GM12878 (cell line): ENCODE measurements around the gene MIGA2. TPM values are rescaled to one million over a fixed set of nuclear protein-coding genes. Genes with fewer than 3 reads are reported as not detected.

Experiments used
- BRCA1 ChIP-seq: IDR thresholded peaks from 2 replicates; pipeline ENCODE4 v1.6.1; 2011; ENCODE audit warnings: low read depth, low read length, improper control_type of control experiment
- CREB1 ChIP-seq: IDR thresholded peaks from 2 replicates; pipeline ENCODE4 v1.6.1; 2012; ENCODE audit warnings: low read depth, mild to moderate bottlenecking, inconsistent platforms
- CREM ChIP-seq: IDR thresholded peaks from 2 replicates; pipeline ENCODE4 v1.6.1; 2014; ENCODE audit warnings: antibody characterized with exemption, low read depth
- EGR1 ChIP-seq, 2 experiments: IDR thresholded peaks; 1 replicate in 1 of 2; 2 replicates in 1 of 2; pipeline ENCODE4 v1.6.1; 2011 to 2012; ENCODE audit warnings: low read depth in 2 of 2, low read length in 2 of 2, borderline replicate concordance in 1 of 2, mild to moderate bottlenecking in 1 of 2, moderate library complexity in 1 of 2
- FOS ChIP-seq: IDR thresholded peaks from 3 replicates; pipeline ENCODE4 v1.6.1; 2011; ENCODE audit warnings: borderline replicate concordance; ENCODE audit not compliant: insufficient read length; ENCODE audit errors: extremely low read depth
- IKZF1 ChIP-seq: fragments of 450-650 bp; conservative IDR thresholded peaks from 2 replicates; pipeline ENCODE4 v1.6.1; 2017; ENCODE audit warnings: antibody characterized with exemption, mild to moderate bottlenecking
- MXI1 ChIP-seq: fragments of 150-350 bp; IDR thresholded peaks from 2 replicates; pipeline ENCODE4 v1.6.1; 2011; ENCODE audit warnings: low read depth, mild to moderate bottlenecking, inconsistent platforms, low read length, improper control_type of control experiment
- NBN ChIP-seq: fragments of 450-650 bp; IDR thresholded peaks from 2 replicates; pipeline ENCODE4 v1.6.1; 2016
- NR2C1 ChIP-seq: fragments of 450-650 bp; IDR thresholded peaks from 2 replicates; pipeline ENCODE4 v1.6.1; 2017; ENCODE audit warnings: antibody characterized with exemption, mild to moderate bottlenecking, moderate library complexity
- RB1 ChIP-seq: fragments of 450-650 bp; formaldehyde crosslinking; IDR thresholded peaks from 2 replicates; pipeline ENCODE4 v1.6.1; 2017; ENCODE audit warnings: mild to moderate bottlenecking, borderline replicate concordance
- RCOR1 ChIP-seq: conservative IDR thresholded peaks from 2 replicates; pipeline ENCODE4 v1.6.1; 2012; ENCODE audit warnings: low read depth, low read length, improper control_type of control experiment
- TARDBP ChIP-seq: IDR thresholded peaks from 2 replicates; pipeline ENCODE4 v1.6.1; 2016; ENCODE audit warnings: borderline replicate concordance
- ZBTB11 ChIP-seq: fragments of 450-650 bp; formaldehyde crosslinking; IDR thresholded peaks from 2 replicates; pipeline ENCODE4 v1.5.0; 2022; ENCODE audit warnings: mild to moderate bottlenecking, missing genetic modification characterization
- polyA plus RNA-seq, 11 experiments: library from polyadenylated mRNA; depleted of rRNA in 4 of 11; unstranded in 6 of 11; stranded (reverse) in 5 of 11; fragments of >200 nt; fragmentation: Nextera tagmentation in 4 of 11; fragmentation: Illumina TruSeq in 1 of 11; extraction: Ambion mirVana in 4 of 11; extraction: Trizol in 1 of 11; gene quantifications; 1 replicate in 1 of 11; 2 replicates in 10 of 11; pipeline versions ENCODE4 v1.2.1 to v1.2.3, GENCODE V29; 2011 to 2016; ENCODE audit warnings: inconsistent platforms in 2 of 11, missing spikeins in 2 of 11, low read depth in 1 of 11
- total RNA-seq, 4 experiments: library from RNA; depleted of rRNA in 3 of 4; stranded (reverse); fragments of >200 nt in 3 of 4; fragmentation: Illumina TruSeq in 1 of 4; extraction: Trizol in 1 of 4; gene quantifications; 2 replicates each; pipeline versions ENCODE4 v1.2.1 to v1.2.3, GENCODE V29; 2013 to 2021
- TF ChIP-seq, protein P1 (sequence below): IDR thresholded peaks from 2 replicates; pipeline ENCODE4 v1.6.1; 2012; ENCODE audit warnings: low read depth, low read length, improper control_type of control experiment
- TF ChIP-seq, protein P2 (sequence below): fragments of 450-650 bp; IDR thresholded peaks from 2 replicates; pipeline ENCODE4 v1.6.1; 2014; ENCODE audit warnings: mild to moderate bottlenecking
- TF ChIP-seq, protein P3 (sequence below): fragments of 450-650 bp; IDR thresholded peaks from 2 replicates; pipeline ENCODE4 v1.6.1; 2018; ENCODE audit warnings: borderline replicate concordance, mild to moderate bottlenecking; ENCODE audit not compliant: partially characterized antibody
- TF ChIP-seq, protein P4 (sequence below): fragments of 150-350 bp; IDR thresholded peaks from 2 replicates; pipeline ENCODE4 v1.6.1; 2016; ENCODE audit warnings: low read depth, low read length

Gene MIGA2
- total and polyA plus RNA-seq, 10 of the 15 experiments (the other 5 are each of a cell fraction or from before 2014, with no cell fraction given) = 0.14 to 31.0 (median 12.7) TPM

GRCh38 chr9:129080601-129081387 is 44.4 kb downstream of the MIGA2 start, which contains the start of gene DOLPP1 (continued):
- TF ChIP-seq, protein P1, sequence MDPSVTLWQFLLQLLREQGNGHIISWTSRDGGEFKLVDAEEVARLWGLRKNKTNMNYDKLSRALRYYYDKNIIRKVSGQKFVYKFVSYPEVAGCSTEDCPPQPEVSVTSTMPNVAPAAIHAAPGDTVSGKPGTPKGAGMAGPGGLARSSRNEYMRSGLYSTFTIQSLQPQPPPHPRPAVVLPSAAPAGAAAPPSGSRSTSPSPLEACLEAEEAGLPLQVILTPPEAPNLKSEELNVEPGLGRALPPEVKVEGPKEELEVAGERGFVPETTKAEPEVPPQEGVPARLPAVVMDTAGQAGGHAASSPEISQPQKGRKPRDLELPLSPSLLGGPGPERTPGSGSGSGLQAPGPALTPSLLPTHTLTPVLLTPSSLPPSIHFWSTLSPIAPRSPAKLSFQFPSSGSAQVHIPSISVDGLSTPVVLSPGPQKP = 0 out of 2 replicates have a peak, but pooled peaks have one; percentile 16
- TF ChIP-seq, protein P2, sequence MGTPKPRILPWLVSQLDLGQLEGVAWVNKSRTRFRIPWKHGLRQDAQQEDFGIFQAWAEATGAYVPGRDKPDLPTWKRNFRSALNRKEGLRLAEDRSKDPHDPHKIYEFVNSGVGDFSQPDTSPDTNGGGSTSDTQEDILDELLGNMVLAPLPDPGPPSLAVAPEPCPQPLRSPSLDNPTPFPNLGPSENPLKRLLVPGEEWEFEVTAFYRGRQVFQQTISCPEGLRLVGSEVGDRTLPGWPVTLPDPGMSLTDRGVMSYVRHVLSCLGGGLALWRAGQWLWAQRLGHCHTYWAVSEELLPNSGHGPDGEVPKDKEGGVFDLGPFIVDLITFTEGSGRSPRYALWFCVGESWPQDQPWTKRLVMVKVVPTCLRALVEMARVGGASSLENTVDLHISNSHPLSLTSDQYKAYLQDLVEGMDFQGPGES = peak; percentile 100
- TF ChIP-seq FOS = peak; percentile 96
- TF ChIP-seq IKZF1 = peak; percentile 99
- TF ChIP-seq, protein P3, sequence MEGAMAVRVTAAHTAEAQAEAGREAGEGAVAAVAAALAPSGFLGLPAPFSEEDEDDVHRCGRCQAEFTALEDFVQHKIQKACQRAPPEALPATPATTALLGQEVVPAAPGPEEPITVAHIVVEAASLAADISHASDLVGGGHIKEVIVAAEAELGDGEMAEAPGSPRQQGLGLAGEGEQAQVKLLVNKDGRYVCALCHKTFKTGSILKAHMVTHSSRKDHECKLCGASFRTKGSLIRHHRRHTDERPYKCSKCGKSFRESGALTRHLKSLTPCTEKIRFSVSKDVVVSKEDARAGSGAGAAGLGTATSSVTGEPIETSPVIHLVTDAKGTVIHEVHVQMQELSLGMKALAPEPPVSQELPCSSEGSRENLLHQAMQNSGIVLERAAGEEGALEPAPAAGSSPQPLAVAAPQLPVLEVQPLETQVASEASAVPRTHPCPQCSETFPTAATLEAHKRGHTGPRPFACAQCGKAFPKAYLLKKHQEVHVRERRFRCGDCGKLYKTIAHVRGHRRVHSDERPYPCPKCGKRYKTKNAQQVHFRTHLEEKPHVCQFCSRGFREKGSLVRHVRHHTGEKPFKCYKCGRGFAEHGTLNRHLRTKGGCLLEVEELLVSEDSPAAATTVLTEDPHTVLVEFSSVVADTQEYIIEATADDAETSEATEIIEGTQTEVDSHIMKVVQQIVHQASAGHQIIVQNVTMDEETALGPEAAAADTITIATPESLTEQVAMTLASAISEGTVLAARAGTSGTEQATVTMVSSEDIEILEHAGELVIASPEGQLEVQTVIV = peak; percentile 59
- TF ChIP-seq, protein P4, sequence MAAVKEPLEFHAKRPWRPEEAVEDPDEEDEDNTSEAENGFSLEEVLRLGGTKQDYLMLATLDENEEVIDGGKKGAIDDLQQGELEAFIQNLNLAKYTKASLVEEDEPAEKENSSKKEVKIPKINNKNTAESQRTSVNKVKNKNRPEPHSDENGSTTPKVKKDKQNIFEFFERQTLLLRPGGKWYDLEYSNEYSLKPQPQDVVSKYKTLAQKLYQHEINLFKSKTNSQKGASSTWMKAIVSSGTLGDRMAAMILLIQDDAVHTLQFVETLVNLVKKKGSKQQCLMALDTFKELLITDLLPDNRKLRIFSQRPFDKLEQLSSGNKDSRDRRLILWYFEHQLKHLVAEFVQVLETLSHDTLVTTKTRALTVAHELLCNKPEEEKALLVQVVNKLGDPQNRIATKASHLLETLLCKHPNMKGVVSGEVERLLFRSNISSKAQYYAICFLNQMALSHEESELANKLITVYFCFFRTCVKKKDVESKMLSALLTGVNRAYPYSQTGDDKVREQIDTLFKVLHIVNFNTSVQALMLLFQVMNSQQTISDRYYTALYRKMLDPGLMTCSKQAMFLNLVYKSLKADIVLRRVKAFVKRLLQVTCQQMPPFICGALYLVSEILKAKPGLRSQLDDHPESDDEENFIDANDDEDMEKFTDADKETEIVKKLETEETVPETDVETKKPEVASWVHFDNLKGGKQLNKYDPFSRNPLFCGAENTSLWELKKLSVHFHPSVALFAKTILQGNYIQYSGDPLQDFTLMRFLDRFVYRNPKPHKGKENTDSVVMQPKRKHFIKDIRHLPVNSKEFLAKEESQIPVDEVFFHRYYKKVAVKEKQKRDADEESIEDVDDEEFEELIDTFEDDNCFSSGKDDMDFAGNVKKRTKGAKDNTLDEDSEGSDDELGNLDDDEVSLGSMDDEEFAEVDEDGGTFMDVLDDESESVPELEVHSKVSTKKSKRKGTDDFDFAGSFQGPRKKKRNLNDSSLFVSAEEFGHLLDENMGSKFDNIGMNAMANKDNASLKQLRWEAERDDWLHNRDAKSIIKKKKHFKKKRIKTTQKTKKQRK = peak; percentile 83
- peak; percentile 71 for TF ChIP-seq CREM
- 0 out of 3 replicates have a peak, but pooled peaks of 1 of the 2 experiments have one; percentile 1 for TF ChIP-seq EGR1 (IDR thresholded peaks at IDR 0.05; ENCODE audit: borderline replicate concordance in 1 of 2, low read depth in 2 of 2, low read length in 2 of 2)
- TF ChIP-seq RCOR1 = 0 out of 2 replicates have a peak, but pooled peaks have one; percentile 2
- no peak for TF ChIP-seq ZBTB11
- 0 out of 2 replicates have a peak, but pooled peaks have one; percentile 74 for TF ChIP-seq MXI1
- TF ChIP-seq NR2C1 = peak; percentile 25; the same call in 1 of the 2 replicates
- TF ChIP-seq TARDBP = peak; percentile 65
- no peak for TF ChIP-seq RB1
- 0 out of 2 replicates have a peak, but pooled peaks have one; percentile 28 for TF ChIP-seq BRCA1
- TF ChIP-seq NBN = 0 out of 2 replicates have a peak, but pooled peaks have one; percentile 20
- TF ChIP-seq CREB1 = peak; percentile 74
